GM23338 (cell line): Measurements from ENCODE around the gene TTC3.

Experiments
- CREB1 ChIP-seq: fragments of 250-450 bp; sonication (Bioruptor Pico); IDR thresholded peaks from 2 replicates; pipeline ENCODE4 v1.5.0; 2020; ENCODE audit warnings: low read depth, mild to moderate bottlenecking, moderate library complexity
- EZH2 ChIP-seq: fragments of 200-600 bp; sonication (generic); IDR thresholded peaks from one replicate; pipeline ENCODE4 v1.8.0; 2017; ENCODE audit warnings: antibody characterized with exemption, mild to moderate bottlenecking, low read depth; ENCODE audit not compliant: unreplicated experiment
- EZH2phosphoT487 ChIP-seq: fragments of 200-600 bp; sonication (generic); IDR thresholded peaks from one replicate; pipeline ENCODE4 v1.8.1; 2018; ENCODE audit warnings: antibody characterized with exemption; ENCODE audit not compliant: unreplicated experiment
- JUNB ChIP-seq: IDR thresholded peaks from one replicate; pipeline ENCODE4 v1.6.1; 2016; ENCODE audit warnings: antibody characterized with exemption; ENCODE audit not compliant: unreplicated experiment
- NANOG ChIP-seq: IDR thresholded peaks from 2 replicates; pipeline ENCODE4 v1.6.1; 2016; ENCODE audit warnings: antibody characterized with exemption, borderline replicate concordance
- POLR2AphosphoS5 ChIP-seq: IDR thresholded peaks from 2 replicates; pipeline ENCODE4 v1.6.1; 2016; ENCODE audit warnings: antibody characterized with exemption, low read depth
- STAT1 ChIP-seq: IDR thresholded peaks from one replicate; pipeline ENCODE4 v1.6.1; 2016; ENCODE audit warnings: antibody characterized with exemption; ENCODE audit not compliant: unreplicated experiment
- ZNF331 ChIP-seq: fragments of 250-450 bp; sonication (Bioruptor Pico); IDR thresholded peaks from 2 replicates; pipeline ENCODE4 v1.5.0; 2020; ENCODE audit warnings: low read depth, mild to moderate bottlenecking, moderate library complexity
- TF ChIP-seq, protein P1 (sequence below): IDR thresholded peaks from one replicate; pipeline ENCODE4 v1.6.1; 2018; ENCODE audit warnings: antibody characterized with exemption; ENCODE audit not compliant: unreplicated experiment
- TF ChIP-seq, protein P2 (sequence below), 2 experiments: fragments of 200-600 bp in 1 of 2; sonication (generic) in 1 of 2; conservative IDR thresholded peaks; 2 replicates each; pipeline versions ENCODE4 v1.5.1 to v1.6.1; 2016 to 2017; ENCODE audit warnings: antibody characterized with exemption in 2 of 2, low read depth in 2 of 2, mild to moderate bottlenecking in 2 of 2, moderate library complexity in 1 of 2
- TF ChIP-seq, protein P3 (sequence below): fragments of 250-450 bp; sonication (Bioruptor Pico); IDR thresholded peaks from 2 replicates; pipeline ENCODE4 v1.5.0; 2020; ENCODE audit warnings: mild to moderate bottlenecking, moderate library complexity
- TF ChIP-seq, protein P4 (sequence below): IDR thresholded peaks from 2 replicates; pipeline ENCODE4 v1.6.1; 2016; ENCODE audit warnings: antibody characterized with exemption

DNA sequence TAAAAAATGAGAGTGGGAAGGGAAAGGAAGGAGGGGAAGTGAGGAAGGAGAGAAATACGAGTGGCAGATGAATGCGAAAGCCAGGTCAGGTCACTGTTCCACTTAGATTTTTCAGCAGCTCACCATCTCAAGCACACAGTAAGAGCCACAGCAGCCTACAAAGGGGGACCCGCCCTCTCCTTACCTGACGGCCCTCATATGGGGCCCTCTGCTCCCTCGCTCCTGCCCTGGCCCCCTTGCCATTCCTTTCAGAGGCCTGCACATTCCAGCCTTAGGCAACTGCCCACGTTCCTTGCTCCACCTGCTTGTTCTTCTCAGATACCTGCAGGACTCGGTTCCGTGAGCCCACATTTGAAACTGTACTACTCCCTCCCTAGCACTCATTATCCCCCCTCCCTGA, 172.1 kb downstream of the TTC3 start:
- TF ChIP-seq, protein P1, sequence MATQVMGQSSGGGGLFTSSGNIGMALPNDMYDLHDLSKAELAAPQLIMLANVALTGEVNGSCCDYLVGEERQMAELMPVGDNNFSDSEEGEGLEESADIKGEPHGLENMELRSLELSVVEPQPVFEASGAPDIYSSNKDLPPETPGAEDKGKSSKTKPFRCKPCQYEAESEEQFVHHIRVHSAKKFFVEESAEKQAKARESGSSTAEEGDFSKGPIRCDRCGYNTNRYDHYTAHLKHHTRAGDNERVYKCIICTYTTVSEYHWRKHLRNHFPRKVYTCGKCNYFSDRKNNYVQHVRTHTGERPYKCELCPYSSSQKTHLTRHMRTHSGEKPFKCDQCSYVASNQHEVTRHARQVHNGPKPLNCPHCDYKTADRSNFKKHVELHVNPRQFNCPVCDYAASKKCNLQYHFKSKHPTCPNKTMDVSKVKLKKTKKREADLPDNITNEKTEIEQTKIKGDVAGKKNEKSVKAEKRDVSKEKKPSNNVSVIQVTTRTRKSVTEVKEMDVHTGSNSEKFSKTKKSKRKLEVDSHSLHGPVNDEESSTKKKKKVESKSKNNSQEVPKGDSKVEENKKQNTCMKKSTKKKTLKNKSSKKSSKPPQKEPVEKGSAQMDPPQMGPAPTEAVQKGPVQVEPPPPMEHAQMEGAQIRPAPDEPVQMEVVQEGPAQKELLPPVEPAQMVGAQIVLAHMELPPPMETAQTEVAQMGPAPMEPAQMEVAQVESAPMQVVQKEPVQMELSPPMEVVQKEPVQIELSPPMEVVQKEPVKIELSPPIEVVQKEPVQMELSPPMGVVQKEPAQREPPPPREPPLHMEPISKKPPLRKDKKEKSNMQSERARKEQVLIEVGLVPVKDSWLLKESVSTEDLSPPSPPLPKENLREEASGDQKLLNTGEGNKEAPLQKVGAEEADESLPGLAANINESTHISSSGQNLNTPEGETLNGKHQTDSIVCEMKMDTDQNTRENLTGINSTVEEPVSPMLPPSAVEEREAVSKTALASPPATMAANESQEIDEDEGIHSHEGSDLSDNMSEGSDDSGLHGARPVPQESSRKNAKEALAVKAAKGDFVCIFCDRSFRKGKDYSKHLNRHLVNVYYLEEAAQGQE, result no peak
- TF ChIP-seq, protein P2, sequence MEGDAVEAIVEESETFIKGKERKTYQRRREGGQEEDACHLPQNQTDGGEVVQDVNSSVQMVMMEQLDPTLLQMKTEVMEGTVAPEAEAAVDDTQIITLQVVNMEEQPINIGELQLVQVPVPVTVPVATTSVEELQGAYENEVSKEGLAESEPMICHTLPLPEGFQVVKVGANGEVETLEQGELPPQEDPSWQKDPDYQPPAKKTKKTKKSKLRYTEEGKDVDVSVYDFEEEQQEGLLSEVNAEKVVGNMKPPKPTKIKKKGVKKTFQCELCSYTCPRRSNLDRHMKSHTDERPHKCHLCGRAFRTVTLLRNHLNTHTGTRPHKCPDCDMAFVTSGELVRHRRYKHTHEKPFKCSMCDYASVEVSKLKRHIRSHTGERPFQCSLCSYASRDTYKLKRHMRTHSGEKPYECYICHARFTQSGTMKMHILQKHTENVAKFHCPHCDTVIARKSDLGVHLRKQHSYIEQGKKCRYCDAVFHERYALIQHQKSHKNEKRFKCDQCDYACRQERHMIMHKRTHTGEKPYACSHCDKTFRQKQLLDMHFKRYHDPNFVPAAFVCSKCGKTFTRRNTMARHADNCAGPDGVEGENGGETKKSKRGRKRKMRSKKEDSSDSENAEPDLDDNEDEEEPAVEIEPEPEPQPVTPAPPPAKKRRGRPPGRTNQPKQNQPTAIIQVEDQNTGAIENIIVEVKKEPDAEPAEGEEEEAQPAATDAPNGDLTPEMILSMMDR (conservative IDR thresholded peaks at IDR 0.05; ENCODE audit: low read depth in 2 of 2), result no peak
- TF ChIP-seq EZH2, result no peak
- no peak for TF ChIP-seq POLR2AphosphoS5
- TF ChIP-seq CREB1, result no peak
- no peak for TF ChIP-seq EZH2phosphoT487
- no peak for TF ChIP-seq NANOG
- TF ChIP-seq ZNF331 (CRISPR knock-in tag), result no peak
- TF ChIP-seq, protein P3, sequence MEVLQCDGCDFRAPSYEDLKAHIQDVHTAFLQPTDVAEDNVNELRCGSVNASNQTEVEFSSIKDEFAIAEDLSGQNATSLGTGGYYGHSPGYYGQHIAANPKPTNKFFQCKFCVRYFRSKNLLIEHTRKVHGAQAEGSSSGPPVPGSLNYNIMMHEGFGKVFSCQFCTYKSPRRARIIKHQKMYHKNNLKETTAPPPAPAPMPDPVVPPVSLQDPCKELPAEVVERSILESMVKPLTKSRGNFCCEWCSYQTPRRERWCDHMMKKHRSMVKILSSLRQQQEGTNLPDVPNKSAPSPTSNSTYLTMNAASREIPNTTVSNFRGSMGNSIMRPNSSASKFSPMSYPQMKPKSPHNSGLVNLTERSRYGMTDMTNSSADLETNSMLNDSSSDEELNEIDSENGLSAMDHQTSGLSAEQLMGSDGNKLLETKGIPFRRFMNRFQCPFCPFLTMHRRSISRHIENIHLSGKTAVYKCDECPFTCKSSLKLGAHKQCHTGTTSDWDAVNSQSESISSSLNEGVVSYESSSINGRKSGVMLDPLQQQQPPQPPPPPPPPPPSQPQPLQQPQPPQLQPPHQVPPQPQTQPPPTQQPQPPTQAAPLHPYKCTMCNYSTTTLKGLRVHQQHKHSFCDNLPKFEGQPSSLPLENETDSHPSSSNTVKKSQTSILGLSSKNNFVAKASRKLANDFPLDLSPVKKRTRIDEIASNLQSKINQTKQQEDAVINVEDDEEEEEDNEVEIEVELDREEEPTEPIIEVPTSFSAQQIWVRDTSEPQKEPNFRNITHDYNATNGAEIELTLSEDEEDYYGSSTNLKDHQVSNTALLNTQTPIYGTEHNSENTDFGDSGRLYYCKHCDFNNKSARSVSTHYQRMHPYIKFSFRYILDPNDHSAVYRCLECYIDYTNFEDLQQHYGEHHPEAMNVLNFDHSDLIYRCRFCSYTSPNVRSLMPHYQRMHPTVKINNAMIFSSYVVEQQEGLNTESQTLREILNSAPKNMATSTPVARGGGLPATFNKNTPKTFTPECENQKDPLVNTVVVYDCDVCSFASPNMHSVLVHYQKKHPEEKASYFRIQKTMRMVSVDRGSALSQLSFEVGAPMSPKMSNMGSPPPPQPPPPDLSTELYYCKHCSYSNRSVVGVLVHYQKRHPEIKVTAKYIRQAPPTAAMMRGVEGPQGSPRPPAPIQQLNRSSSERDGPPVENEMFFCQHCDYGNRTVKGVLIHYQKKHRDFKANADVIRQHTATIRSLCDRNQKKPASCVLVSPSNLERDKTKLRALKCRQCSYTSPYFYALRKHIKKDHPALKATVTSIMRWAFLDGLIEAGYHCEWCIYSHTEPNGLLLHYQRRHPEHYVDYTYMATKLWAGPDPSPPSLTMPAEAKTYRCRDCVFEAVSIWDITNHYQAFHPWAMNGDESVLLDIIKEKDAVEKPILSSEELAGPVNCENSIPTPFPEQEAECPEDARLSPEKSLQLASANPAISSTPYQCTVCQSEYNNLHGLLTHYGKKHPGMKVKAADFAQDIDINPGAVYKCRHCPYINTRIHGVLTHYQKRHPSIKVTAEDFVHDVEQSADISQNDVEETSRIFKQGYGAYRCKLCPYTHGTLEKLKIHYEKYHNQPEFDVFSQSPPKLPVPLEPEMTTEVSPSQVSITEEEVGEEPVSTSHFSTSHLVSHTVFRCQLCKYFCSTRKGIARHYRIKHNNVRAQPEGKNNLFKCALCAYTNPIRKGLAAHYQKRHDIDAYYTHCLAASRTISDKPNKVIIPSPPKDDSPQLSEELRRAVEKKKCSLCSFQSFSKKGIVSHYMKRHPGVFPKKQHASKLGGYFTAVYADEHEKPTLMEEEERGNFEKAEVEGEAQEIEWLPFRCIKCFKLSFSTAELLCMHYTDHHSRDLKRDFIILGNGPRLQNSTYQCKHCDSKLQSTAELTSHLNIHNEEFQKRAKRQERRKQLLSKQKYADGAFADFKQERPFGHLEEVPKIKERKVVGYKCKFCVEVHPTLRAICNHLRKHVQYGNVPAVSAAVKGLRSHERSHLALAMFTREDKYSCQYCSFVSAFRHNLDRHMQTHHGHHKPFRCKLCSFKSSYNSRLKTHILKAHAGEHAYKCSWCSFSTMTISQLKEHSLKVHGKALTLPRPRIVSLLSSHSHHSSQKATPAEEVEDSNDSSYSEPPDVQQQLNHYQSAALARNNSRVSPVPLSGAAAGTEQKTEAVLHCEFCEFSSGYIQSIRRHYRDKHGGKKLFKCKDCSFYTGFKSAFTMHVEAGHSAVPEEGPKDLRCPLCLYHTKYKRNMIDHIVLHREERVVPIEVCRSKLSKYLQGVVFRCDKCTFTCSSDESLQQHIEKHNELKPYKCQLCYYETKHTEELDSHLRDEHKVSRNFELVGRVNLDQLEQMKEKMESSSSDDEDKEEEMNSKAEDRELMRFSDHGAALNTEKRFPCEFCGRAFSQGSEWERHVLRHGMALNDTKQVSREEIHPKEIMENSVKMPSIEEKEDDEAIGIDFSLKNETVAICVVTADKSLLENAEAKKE (CRISPR knock-in tag), result 0 out of 2 replicates have a peak, but pooled peaks have one; percentile 16
- no peak for TF ChIP-seq JUNB
- no peak for TF ChIP-seq STAT1
- TF ChIP-seq, protein P4, sequence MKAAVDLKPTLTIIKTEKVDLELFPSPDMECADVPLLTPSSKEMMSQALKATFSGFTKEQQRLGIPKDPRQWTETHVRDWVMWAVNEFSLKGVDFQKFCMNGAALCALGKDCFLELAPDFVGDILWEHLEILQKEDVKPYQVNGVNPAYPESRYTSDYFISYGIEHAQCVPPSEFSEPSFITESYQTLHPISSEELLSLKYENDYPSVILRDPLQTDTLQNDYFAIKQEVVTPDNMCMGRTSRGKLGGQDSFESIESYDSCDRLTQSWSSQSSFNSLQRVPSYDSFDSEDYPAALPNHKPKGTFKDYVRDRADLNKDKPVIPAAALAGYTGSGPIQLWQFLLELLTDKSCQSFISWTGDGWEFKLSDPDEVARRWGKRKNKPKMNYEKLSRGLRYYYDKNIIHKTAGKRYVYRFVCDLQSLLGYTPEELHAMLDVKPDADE, result no peak
